Measurements from ENCODE around the gene SHLD2.
"Not testable (repeated sequence)": the region's sequence is repeated elsewhere in the genome, so short reads cannot be mapped to it uniquely, and the experiment has no call there.

Gene SHLD2

DNA sequence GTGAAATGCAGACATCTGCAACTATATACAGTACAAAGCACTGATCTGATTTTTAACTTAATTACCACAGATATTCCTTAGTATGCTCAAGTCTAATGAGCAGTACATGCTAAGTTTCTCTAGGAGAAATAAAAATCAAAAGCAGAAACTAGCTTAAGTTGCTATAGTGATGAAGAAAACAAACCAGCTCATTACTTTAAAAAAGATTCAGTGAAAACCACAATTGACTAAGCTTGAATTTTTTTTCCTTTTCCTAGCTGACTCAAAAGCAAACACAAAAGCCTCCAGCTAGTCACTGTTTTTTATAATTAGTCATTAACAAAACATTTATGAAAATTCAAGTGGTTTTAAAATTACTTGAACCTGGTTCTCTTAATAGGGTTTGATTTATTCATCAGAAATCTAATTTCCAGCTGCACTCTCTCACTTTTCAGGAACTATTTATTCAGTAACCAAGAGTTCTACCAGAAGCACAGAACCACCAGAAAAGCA, 10.7 kb upstream of the SHLD2 start:
- not testable (repeated sequence) for DNase-seq

DNA sequence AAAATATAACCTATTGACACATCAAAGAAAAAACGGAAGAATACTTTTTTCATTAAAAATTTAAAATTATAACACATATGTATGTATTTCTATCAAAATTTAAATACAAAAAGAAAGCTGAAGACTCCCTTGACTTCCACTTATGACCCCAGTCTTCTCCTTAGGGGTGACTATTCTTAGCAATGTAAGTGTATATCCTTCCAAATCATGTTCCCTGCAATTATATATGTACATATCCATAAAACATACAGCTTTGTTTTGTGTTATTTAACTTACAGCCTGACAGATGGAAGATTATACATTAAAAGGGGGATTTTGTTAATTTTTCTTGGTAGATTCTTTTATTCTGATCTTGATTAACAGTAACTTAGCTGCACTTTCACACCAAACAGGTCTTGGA, 9.5 kb upstream of the SHLD2 start:
- DNase-seq: no peak

DNA sequence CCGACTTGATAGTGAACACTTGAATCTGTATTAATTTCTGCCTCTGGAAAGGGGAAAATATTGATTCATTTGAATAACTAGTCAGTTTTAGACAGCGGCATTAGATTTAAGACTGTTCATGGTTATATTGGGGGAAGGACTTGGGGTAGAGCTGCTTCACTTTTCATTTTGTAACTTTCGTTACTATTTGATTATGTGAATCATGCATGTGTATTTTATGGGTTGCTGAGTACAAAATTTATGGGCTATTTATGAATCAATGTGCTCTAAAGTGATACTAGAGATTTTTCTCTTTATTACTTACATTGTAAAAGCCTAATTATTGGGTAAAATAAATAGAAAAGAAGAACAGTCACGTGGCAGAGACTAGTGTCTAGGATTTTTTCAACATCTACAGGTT, 5.3 kb upstream of the SHLD2 start:
- no peak for DNase-seq

DNA sequence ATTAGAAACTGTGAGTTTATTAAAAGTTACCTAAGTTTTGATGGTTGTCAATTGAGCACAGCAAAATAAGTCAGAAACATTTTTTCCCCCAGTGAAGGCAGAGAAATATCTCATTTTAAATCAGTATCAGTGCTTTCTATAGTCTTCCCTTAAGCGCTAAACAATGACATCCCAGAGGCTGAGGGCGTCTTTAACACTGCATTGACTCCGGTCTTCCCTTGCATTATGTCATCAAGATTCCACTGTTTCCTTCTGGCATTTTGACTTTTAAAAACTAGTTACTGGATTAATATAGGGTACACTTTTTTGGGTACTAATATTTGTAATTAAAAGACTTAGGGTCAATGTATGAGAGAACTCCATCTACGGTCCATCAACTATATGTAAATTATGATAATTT, 4.2 kb upstream of the SHLD2 start:
- DNase-seq: no peak

DNA sequence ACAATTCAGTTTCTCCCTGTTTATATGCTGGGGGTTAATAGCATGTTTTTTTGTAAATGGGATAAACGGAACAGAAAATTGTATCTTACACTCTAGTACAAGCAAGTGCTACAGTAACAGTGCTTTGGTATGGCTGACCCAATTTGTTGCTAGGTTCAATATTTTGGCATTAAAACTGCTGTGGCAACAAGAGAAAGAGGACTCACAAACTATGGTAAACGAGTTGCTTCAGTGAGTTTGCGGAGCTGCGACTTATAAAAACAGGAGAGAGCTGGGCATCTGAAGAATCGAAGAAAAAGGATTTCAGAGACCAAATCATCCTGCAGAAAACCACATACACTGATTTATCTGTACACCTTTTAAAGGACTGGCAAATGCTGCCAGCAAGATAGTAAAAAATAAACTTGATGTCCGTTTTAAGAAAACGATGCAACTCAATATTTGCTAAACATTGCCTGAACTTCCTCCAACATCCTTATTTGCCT, 2.6 kb upstream of the SHLD2 start:
- no peak for DNase-seq

DNA sequence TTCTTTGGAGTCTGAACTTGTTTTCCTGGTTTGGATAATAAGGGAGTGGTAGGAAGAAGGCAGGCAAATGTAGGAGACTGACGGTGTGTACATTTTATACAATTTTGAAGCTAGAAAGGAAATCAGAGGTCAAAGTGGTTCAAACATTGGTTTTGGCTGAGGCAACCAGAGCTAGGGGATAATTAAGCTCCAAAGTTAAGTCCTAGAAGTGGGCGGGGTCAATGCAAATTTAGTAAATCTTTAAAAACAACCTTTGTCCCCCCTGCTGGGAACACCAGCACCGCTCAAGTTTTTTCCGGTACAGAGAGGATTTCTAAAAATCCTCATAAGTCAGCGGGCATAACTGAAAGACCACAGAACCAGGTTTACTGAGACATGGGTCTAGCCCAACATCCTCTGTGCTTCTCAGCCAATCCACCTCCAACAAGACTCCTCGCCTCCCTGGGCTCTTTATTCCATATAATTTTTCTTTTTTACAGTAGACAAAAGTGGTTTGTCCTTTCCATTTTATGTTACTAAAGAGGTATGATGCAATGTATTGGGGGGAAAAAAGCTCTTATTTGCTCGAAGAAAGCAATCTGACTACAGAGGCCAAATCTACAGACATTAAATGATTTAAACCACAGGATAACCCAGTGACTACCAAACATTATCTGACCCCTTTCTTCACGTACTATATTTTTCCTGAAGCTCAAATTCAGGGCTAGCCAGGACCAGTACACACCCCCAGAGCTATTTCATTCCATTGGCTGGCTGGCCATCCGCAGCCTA, 2.0 kb upstream of the SHLD2 start:
- no peak for DNase-seq

DNA sequence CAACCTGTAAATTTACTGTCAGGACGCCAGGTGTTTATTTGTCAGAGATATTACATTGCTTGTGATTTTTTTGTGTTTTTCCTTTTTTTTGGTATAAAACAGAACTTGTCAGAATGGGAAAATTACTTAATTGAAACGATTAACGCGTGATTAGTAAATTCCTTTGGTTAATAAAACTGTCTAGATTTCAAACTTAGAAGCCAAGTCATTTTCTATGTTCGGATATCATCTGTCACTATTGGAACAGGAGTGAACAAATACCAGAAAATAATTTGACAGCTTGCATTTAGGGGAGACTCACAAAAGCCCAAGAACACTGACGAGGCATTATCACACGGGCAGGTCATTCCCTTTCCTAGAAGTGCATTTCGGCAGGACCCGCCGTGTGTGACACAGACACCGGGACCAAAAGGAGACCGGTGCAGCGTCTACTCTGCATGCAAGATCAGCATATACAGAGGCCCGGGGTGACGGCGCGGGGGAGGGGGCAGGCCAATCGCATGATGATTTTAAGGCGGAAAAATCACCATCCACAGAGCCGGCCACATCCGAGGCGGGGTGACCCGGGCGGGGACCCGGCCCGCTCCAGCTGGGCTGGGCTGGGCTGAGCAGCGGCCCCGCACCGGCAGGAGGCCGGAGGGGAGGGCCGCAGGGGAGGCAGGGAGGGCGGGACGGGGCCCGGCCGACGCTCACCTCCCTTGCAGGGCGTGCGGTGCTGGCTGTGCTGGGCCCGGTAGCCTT, 1.2 kb upstream of the SHLD2 start:
- DNase-seq: no peak

DNA sequence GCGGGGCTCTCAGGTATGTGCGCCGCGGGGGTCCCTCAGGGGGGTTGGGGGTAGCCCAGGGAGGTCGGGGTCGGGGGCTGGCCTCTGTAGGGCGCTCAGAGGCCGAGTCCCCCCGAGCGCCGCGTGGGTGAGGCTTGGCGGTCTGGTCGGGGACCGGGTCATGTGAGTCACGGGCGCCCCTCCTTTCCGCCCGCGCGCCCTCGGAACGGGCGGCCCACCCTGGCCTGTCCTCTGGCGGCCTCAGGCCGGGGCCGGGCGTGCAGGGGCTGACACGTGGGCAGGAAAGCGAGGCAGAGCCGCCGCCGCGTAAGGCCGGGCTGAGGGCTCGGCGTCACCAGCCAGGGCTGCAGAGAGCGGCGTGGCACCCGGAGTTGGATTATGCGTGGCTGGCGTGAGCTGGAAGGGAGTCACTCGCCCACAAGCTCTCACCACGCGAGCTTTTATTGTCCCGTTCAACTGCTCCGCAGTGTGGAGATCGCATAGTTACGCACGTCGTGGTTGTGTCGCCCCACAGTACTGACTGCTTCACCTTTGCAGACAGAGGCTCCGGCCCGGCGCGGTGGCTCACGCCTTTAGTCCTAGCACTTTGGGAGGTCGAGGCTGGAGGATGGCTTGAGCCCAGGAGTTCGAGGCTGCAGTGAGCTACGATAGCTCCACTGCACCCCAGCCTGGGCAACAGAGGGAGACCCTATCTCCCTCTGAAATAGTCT, 385 bp downstream of the SHLD2 start:
- DNase-seq: peak; percentile 49

DNA sequence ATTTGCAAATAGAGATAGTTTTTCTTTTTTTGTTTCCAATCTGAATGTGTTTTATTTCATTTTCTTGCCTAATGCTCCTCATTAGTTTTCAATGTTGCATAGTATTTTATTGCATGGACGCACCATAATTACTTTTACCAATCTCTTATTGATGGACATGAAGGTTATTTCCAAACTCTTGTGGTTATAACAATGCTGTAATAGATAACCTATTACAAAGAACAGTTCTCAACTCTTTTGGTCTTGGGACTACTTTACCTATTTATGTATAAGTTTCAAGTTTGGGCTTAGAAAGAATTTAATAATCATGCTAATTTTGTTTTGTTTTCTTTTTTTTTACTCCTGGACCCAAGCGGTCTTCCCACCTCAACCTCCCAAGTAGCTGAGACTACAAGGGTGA, 7.0 kb downstream of the SHLD2 start:
- no peak for DNase-seq

DNA sequence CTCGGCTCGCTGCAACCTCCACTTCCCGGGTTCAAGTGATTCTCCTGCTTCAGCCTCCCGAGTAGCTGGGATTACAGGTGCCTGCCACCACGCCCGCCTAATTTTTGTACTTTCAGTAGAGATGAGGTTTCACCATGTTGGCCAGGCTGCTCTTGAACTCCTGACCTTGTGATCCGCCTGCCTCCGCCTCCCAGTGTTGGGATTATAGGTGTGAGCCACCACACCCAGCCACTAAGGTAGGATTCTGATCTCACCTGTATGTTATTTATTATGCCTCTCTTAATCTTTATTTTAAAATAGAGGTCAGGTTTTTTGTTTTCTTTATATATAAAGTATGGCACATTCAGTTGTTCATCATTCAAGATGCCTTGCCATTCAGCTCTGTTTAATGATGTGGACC, 9.7 kb downstream of the SHLD2 start:
- DNase-seq: not testable (repeated sequence)

DNA sequence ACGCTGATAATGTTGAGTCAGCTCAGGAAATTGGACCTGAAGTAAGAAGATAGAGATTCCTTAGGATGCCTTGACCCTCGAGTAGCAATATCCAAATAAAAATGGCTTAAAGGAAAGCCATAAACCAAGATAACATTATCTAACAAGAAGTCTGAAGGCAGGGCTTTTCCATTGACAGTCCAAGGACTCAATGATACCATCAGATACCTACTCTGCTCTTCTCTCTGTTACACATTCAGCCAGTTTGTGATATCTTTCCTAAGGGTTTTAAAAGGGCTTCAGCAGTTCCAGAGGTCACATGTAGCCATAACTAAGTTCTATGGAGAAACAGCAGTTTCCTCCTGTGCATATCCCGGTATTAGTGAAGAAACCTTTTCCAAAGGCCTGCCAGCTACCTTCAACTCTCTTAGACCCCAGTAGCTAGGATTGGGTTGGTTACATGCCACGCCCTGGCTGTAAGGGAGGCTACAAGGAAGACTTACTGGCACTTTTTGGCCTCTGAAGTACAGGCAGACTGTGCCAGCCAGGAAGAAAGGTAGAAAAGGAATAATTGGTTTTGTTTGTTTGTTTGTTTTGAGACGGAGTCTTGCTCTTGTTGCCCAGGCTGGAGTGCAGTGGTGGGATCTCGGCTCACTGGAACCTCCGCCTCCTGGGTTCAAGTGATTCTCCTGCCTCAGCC, 10.6 kb downstream of the SHLD2 start:
- no peak for DNase-seq

DNA sequence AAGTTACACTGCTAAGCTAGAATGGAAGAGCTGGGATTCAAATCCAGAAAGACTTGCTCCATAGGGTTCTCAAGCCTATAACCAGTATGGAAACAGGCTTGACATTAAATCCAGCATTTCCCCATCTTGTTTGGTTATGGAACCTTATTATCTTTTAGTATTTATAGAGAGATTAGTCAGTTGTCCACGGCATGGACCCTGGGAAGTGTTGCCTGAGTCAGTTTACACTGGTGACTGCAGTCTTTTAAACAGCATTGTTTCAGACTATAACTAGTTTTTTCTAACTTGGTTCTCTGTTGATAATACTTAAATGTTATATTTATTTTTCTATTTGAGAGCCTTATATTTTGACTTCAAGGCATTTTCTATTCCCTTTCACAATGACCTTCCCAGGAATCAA, 23.1 kb downstream of the SHLD2 start:
- DNase-seq: not testable (repeated sequence)

DNA sequence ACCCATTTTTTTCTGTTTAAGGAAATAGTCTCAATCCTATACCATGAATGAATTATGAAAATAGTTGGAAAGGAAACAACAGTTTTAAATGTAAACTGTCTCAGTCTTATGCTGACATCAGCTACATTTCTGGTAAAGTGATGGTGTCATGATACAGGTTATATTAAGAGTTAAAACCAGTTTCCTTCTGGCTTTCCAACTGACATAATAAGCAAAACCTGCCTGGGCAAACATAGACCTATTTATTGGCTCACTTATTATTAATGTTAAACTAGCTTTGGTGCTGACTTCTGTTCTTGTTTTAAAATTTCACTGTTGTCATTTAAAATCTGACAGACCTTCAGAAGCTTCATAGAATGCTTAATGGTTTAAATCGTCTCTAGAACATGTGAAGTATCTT, 24.0 kb downstream of the SHLD2 start:
- DNase-seq: not testable (repeated sequence)

DNA sequence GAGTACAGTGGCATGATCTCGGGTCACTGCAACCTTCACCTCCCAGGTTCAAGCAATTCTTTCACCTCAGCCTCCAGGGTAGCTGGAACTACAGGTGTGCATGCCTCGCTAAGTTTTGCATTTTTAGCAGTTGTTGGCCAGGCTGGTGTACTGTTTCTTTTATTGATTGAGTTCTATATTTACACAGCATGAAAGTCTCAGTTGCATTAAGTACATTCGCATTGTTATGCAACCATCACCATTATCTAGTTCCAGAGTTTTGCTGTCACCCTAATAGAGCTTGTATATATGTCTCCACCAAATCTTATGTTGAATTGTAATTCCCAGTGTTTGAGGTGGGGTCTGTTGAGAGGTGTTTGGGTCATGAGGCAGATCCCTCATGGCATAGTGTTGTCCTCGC, 28.3 kb downstream of the SHLD2 start:
- DNase-seq: not testable (repeated sequence)

DNA sequence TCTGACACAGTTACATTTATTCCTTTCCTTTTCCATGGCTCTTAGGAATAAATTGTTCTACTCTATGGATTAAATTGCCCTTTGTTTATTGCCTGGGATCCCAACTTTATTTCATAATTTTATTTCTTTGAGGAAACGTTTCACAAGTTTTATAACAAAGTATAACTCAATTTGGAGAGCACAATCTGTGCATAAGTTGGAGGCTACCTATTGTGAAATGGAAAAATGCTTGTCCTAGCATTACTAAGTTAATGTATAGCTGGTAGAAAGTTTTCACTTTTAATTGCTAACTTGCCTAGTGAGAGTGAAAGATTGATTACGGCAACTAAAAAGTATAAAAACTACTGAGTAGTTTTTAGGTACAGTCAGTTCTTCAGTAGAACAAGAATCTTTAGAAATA, 32.0 kb downstream of the SHLD2 start:
- not testable (repeated sequence) for DNase-seq

DNA sequence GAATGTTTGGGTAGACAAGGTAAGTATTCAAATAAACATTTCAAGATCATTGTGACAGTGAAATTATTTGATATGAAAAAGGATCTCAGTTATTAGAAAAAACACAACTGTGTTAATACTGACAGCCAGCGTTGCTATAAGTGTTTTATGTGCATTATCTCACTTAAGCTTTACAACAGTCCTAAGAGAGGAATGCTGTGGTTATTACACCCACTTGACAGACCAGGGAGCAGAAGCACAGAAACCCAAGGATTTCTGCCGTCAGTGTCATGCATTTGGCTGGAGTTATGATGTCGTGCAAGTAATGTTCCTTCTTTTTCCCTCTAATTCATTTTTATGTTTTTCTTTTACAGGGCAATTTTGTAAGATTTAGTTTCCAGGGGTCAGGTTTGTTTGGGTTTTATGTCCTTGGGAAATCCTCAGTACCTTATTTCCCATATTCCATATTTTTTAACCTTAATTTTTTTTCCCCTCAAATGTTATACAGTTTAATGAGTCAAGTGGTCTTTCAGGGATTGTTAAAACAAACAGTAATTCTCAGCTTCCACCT, 32.7 kb downstream of the SHLD2 start:
- DNase-seq: not testable (repeated sequence)

DNA sequence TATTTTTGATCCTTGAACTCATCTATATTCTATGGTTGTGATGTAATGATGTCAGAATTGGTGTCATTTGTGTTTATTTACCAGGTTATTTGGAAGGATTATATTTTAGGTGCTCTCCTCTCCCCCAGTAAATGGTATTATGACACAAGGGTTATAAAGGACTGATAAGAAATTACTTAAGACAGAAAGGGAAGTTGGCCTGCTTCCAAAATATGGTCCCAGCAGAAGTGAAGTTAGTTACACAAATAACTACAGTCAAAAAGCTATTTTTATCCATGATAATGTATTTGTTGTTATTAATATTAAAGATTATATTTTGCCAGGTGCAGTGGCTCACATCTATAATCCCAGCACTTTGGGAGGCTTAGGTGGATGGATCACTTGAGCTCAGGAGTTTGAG, 37.2 kb downstream of the SHLD2 start:
- not testable (repeated sequence) for DNase-seq

DNA sequence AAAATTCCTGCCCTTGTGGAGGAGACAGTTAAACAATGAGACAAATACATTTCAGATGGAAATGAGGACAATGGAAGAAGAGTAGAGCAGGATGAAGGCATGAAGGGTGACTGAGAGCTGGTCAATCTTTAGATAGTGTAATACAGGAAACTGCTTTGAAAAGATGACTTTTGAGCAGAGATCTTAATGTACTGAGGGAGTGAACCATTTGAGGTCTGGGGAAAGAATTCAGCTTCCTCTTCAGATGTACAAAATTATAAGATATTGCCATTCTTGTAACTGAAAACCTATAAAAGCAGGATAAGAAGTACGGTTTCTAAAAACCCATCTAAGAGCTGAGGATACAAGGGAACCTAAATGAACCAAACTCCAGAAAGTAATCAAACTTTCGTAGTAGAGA, 38.9 kb downstream of the SHLD2 start:
- DNase-seq: not testable (repeated sequence)

DNA sequence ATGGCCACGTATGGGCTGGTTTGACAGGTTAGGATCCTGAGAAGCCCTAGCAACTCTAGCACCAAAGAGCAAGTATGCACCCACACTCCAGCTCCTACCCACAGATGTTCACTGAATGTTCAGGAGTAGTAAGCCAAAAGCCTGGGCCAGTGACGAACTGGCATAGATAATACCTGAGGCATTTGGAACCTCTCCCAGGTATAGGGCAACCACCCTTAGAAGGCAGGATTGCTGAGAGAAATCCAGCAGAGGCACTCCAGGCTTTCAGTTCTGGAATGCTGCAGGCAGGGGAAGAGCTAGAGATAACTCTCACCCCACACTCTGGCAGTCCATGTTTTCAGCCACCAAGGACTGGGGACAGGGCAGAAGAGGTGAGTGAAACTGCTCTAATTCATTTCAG, 39.4 kb downstream of the SHLD2 start:
- DNase-seq: not testable (repeated sequence)

DNA sequence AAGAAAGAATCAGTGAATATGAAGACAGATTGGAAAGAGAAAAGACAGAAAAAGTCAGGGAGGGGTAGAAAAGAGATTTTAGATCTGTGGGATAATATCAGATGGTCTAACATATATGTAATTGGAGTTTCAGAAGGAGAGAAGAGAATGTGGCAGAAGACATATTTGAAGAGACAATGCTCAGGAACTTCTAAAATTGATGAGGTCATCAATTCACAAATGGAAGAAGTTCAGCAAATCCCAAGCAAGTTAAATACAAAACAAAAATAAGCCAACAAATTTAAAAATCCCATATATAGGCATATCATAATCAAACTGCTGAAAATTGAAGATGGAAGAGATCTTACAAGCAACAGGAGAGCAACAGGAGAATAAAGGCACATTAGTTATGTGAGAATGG, 42.5 kb downstream of the SHLD2 start:
- not testable (repeated sequence) for DNase-seq

DNA sequence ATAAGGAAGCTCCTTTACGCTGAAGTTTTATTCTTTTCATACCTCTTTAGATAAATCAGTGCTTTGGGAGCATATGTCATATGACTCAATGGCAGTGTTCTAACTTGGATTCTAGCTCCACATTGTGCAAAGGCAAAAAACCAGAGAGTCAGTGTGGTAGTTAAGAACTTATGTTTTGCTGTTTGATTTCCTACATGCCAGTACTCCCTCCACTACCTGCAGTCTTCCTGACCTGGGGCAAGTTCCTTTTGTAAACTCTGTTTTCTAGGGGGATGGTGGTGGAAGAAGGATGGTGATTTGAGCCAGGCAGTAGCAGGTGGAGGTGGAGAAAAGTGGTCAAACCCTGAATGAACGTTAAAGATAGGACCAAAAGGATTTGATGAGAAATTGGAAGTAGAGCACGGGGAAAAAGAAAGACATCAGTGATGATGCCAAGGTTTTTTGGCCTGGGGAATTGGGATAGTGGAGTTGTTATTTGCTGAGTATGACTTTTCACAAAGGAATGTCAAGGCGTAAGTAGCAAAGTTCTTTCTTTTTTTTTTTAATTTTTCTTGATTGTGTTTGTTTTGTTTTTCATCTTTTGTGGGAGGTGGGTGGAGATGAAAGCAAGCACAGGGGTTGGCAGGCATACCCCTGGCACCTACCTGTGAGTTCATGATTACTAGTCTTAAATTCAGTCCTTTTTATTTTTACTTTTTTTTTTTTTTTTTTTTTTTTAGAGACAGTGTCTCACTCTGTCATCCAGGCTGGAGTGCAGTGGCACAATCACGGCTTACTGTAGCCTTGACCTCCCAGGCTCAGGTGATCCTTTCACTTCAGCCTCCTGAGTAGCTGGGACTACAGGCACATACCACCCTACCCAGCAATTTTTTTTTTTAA, 47.5 kb downstream of the SHLD2 start:
- DNase-seq: not testable (repeated sequence)

DNA sequence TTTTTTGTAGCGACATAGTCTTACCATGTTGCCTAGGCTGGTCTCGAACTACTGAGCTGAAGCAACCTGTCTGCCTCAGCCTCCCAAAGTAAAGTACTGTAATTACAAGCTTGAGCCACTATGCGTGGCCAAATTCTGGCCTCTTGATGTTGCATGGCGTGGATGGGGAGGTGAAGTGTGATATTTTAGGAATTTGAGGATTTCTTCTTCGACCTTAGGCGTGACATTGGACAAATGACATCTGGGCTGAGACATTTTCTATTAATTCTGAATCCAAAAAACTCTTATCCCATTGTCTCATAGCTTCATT, 48.1 kb downstream of the SHLD2 start:
- not testable (repeated sequence) for DNase-seq
